ENCODE results near the gene TOMT. TPM values are rescaled to one million over a fixed set of nuclear protein-coding genes. Genes with fewer than 3 reads are reported as not detected.

Gene TOMT
- total RNA-seq, 1 experiment from 2014 or later, result not detected

DNA sequence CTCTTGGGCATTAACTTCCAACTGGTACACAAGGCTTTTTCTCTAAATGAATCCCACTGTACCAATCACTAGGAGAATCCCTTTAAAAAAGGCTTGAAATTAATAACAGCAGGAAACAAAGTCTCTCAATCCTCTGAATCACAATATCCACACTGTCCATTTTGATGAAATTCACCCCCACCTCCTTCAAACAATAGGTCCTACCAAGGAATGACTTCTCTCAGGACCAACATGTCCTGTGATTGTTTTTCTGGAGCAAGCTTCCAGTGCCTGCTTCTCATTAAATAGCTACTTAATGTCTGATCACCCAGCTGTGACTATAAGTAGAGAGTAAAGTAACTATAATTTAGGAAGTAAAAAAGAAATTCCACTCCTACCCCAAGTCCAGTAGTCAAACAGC is 38.5 kb upstream of the TOMT start:
- ChIA-PET CTCF (interaction anchor here (1.0 to 1.5 kb wide), 3 partner anchors 10 to 42 kb away, joined by 3 to 5 read pairs (median 3); no protein-coding TSS in a partner anchor), RAD21 (ENCODE audit: low non-redundant PET in 1 of 2, low total read pairs in 2 of 2, uncharacterized antibody in 2 of 2, unreplicated experiment in 2 of 2) (no interaction called here), POLR2A (interaction anchor here (1.2 kb wide), 1 partner anchor 10 kb away, joined by 3 read pairs; no protein-coding TSS in a partner anchor)
- peaks cover 33 to 34% of the 10 kb centered on the region in 2 experiments for H3K4me1 ChIP-seq (ENCODE audit: control insufficient read depth in 1 of 2, insufficient read depth in 2 of 2, low read length in 2 of 2)
- peaks cover 2 to 7% of the 10 kb centered on the region in 2 experiments; a peak in 3 of 4 replicates for H3K36me3 ChIP-seq (ENCODE audit: control insufficient read depth in 1 of 2, insufficient read depth in 2 of 2, low read length in 2 of 2)
- DNase-seq (ENCODE audit: low read depth, low spot score) (no peak), ATAC-seq (no peak)
- no TSS peak for BruUV-seq (replicated peaks)
- no peaks in the 10 kb centered on the region for H3K27me3 ChIP-seq (ENCODE audit: insufficient read depth, low read length)
- H2AFZ ChIP-seq (ENCODE audit: low read depth, low read length, poor library complexity, severe bottlenecking), result no peak overlapping the region
- H3K4me2 ChIP-seq (ENCODE audit: low read length), result no peak overlapping the region
- no peaks in the 10 kb centered on the region for H3K9me3 ChIP-seq (ENCODE audit: control insufficient read depth in 1 of 2, insufficient read depth in 1 of 2, low read depth in 1 of 2, low read length in 2 of 2)
- intact Hi-C loops (cut with micrococcal nuclease), result no loop called here
- no peaks in the 10 kb centered on the region for H4K20me1 ChIP-seq (ENCODE audit: insufficient read depth)
- peaks cover 86% of the 10 kb centered on the region for H3K79me2 ChIP-seq (ENCODE audit: insufficient read depth, low read length)
- TF ChIP-seq YY1 (IDR thresholded peaks at IDR 0.05; ENCODE audit: extremely low read depth, insufficient replicate concordance, low read depth, low read length) (no peak), ZFX (IDR thresholded peaks at IDR 0.05) (no peak), POLR2A (IDR thresholded peaks at IDR 0.05; ENCODE audit: borderline replicate concordance, extremely low read depth, insufficient read depth, insufficient read length) (no peak), RAD21 (IDR thresholded peaks at IDR 0.05; ENCODE audit: low read depth) (no peak), ZNF274 (IDR thresholded peaks at IDR 0.05; ENCODE audit: low read depth, low read length) (no peak), TCF7L2 (IDR thresholded peaks at IDR 0.05; ENCODE audit: borderline replicate concordance, extremely low read depth, insufficient read depth, insufficient read length) (no peak), EGR1 (IDR thresholded peaks at IDR 0.05; ENCODE audit: low read depth) (no peak), POLR2AphosphoS5 (IDR thresholded peaks at IDR 0.05; ENCODE audit: low read depth, low read length) (no peak), CBX3 (IDR thresholded peaks at IDR 0.05; ENCODE audit: low read depth) (no peak), SIN3A (IDR thresholded peaks at IDR 0.05; ENCODE audit: low read depth) (no peak), SP1 (IDR thresholded peaks at IDR 0.05; ENCODE audit: low read depth) (no peak), JUND (IDR thresholded peaks at IDR 0.05) (no peak), ELF1 (IDR thresholded peaks at IDR 0.05; ENCODE audit: borderline replicate concordance, low read depth) (no peak)
- TF ChIP-seq, protein P1, sequence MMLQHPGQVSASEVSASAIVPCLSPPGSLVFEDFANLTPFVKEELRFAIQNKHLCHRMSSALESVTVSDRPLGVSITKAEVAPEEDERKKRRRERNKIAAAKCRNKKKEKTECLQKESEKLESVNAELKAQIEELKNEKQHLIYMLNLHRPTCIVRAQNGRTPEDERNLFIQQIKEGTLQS (IDR thresholded peaks at IDR 0.05), result no peak
- TF ChIP-seq, protein P2, sequence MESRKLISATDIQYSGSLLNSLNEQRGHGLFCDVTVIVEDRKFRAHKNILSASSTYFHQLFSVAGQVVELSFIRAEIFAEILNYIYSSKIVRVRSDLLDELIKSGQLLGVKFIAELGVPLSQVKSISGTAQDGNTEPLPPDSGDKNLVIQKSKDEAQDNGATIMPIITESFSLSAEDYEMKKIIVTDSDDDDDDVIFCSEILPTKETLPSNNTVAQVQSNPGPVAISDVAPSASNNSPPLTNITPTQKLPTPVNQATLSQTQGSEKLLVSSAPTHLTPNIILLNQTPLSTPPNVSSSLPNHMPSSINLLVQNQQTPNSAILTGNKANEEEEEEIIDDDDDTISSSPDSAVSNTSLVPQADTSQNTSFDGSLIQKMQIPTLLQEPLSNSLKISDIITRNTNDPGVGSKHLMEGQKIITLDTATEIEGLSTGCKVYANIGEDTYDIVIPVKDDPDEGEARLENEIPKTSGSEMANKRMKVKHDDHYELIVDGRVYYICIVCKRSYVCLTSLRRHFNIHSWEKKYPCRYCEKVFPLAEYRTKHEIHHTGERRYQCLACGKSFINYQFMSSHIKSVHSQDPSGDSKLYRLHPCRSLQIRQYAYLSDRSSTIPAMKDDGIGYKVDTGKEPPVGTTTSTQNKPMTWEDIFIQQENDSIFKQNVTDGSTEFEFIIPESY (IDR thresholded peaks at IDR 0.05; ENCODE audit: extremely low read depth, insufficient replicate concordance, low read length), result no peak
- H3K4me3 ChIP-seq (replicated peaks in 1 of 2; ENCODE audit: low read depth in 1 of 2, low read length in 2 of 2), result no peak overlapping the region
- no peak overlapping the region for H3K9ac ChIP-seq (ENCODE audit: low read length)
- no peaks in the 10 kb centered on the region for H3K9me2 ChIP-seq (ENCODE audit: insufficient read depth)
- no peak overlapping the region for H3K27ac ChIP-seq (ENCODE audit: low read depth, low read length)

Data from HCT116 (cell line).